Mesothelial cell of epicardium (in vitro differentiated cells): Measurements from ENCODE around the gene GLIS2. TPM values are rescaled to one million over a fixed set of nuclear protein-coding genes. Genes with fewer than 3 reads are reported as not detected.

ENCODE experiments used
- DNase-seq, 2 experiments: peaks; one replicate each; pipeline ENCODE4 v3.0.0; 2021; ENCODE audit warnings: low spot score in 2 of 2; ENCODE audit not compliant: unreplicated experiment in 2 of 2
- H3K27ac Mint-ChIP-seq: 2 replicates; pipeline ENCODE4 v1.8.0; 2021; ENCODE audit warnings: mixed read lengths
- H3K27me3 Mint-ChIP-seq: 2 replicates; pipeline ENCODE4 v1.8.0; 2021; ENCODE audit warnings: low read depth, mixed read lengths
- H3K36me3 Mint-ChIP-seq: 2 replicates; pipeline ENCODE4 v1.8.0; 2021; ENCODE audit warnings: mixed read lengths
- H3K4me1 Mint-ChIP-seq: 2 replicates; pipeline ENCODE4 v1.8.0; 2021; ENCODE audit warnings: mixed read lengths
- H3K4me3 Mint-ChIP-seq: 2 replicates; pipeline ENCODE4 v1.8.0; 2021; ENCODE audit warnings: mild to moderate bottlenecking, moderate library complexity, mixed read lengths
- H3K9me3 Mint-ChIP-seq: 2 replicates; pipeline ENCODE4 v1.8.0; 2021; ENCODE audit warnings: mixed read lengths
- total RNA-seq: library from RNA; stranded (reverse); gene quantifications from 3 replicates; pipeline ENCODE4 v1.2.1, GENCODE V29; 2021
- TF ChIP-seq, protein P1 (sequence below): fragments of 200-600 bp; sonication (generic); IDR thresholded peaks from one replicate; pipeline ENCODE4 v1.5.0; 2021; ENCODE audit warnings: antibody characterized with exemption; ENCODE audit not compliant: unreplicated experiment

The GLIS2 gene
- total RNA-seq, 1 donor from 2014 or later = 79.6 TPM

GRCh38 chr16:4383591-4384444 is 68.0 kb downstream of the GLIS2 start:
- H3K9me3 Mint-ChIP-seq = no peaks in the 10 kb centered on the region
- no peaks in the 10 kb centered on the region for H3K27me3 Mint-ChIP-seq
- H3K36me3 Mint-ChIP-seq = peaks cover 2% of the 10 kb centered on the region
- H3K4me1 Mint-ChIP-seq = peaks cover 28% of the 10 kb centered on the region
- TF ChIP-seq, protein P1, sequence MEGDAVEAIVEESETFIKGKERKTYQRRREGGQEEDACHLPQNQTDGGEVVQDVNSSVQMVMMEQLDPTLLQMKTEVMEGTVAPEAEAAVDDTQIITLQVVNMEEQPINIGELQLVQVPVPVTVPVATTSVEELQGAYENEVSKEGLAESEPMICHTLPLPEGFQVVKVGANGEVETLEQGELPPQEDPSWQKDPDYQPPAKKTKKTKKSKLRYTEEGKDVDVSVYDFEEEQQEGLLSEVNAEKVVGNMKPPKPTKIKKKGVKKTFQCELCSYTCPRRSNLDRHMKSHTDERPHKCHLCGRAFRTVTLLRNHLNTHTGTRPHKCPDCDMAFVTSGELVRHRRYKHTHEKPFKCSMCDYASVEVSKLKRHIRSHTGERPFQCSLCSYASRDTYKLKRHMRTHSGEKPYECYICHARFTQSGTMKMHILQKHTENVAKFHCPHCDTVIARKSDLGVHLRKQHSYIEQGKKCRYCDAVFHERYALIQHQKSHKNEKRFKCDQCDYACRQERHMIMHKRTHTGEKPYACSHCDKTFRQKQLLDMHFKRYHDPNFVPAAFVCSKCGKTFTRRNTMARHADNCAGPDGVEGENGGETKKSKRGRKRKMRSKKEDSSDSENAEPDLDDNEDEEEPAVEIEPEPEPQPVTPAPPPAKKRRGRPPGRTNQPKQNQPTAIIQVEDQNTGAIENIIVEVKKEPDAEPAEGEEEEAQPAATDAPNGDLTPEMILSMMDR = no peak
- no peak overlapping the region for H3K4me3 Mint-ChIP-seq
- no peak for DNase-seq
- H3K27ac Mint-ChIP-seq = peak overlapping the region; percentile 76

DNA sequence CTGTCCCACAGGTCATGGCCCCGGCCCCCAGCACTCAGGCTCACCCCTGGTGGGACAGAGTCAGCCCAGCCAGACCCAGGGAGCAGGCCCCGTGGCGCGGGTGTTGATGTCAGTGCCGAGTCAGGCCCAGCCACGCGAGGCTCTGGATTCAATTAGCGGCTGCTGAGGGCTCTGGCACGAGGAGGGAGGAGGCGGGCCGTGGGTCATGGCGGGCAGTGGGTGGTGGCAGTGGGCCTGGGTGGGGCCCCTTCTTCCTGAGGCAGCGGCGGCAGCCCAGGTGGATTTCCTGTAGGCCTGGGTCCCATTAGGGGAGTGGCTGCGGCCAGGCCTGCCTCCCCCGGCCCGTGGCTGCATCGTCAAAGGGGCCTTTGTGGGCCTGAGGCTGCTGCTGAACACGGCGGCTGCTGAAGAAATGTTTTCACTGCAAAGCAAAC is 68.7 kb downstream of the GLIS2 start:
- H3K27ac Mint-ChIP-seq = peak overlapping the region; percentile 76
- no peak overlapping the region for H3K4me3 Mint-ChIP-seq
- peaks cover 2% of the 10 kb centered on the region for H3K36me3 Mint-ChIP-seq
- DNase-seq = no peak
- no peaks in the 10 kb centered on the region for H3K27me3 Mint-ChIP-seq
- no peaks in the 10 kb centered on the region for H3K9me3 Mint-ChIP-seq
- TF ChIP-seq, protein P1 = no peak
- H3K4me1 Mint-ChIP-seq = peaks cover 35% of the 10 kb centered on the region

- TF ChIP-seq, protein P1 = no peak
- no peaks in the 10 kb centered on the region for H3K9me3 Mint-ChIP-seq
- H3K36me3 Mint-ChIP-seq = peaks cover 2% of the 10 kb centered on the region
- no peak for DNase-seq
- peaks cover 39% of the 10 kb centered on the region for H3K4me1 Mint-ChIP-seq
- no peaks in the 10 kb centered on the region for H3K27me3 Mint-ChIP-seq
- H3K27ac Mint-ChIP-seq = peak overlapping the region; percentile 76
- H3K4me3 Mint-ChIP-seq = no peak overlapping the region
These were observed 69.4 kb downstream of the GLIS2 start for GRCh38 chr16:4385066-4385788.

GRCh38 chr16:4385789-4386450 is 70.1 kb downstream of the GLIS2 start:
- Mint-ChIP-seq H3K36me3 (peaks cover 2% of the 10 kb centered on the region), H3K9me3 (no peaks in the 10 kb centered on the region), H3K4me1 (peaks cover 41% of the 10 kb centered on the region), H3K4me3 (no peak overlapping the region), H3K27ac (peak overlapping the region; percentile 43), H3K27me3 (no peaks in the 10 kb centered on the region)
- TF ChIP-seq, protein P1 = no peak
- DNase-seq = no peak

- Mint-ChIP-seq H3K27ac (no peak overlapping the region), H3K4me1 (peaks cover 42% of the 10 kb centered on the region), H3K27me3 (no peaks in the 10 kb centered on the region), H3K9me3 (no peaks in the 10 kb centered on the region), H3K36me3 (peaks cover 2% of the 10 kb centered on the region), H3K4me3 (no peak overlapping the region)
- no peak for DNase-seq
- TF ChIP-seq, protein P1 = no peak
These were observed 70.6 kb downstream of the GLIS2 start for GRCh38 chr16:4386451-4386805.
